Dermis microvascular lymphatic vessel endothelial cell (primary cell): Measurements from ENCODE around the gene WBP11. TPM values are rescaled to one million over a fixed set of nuclear protein-coding genes. Genes with fewer than 3 reads are reported as not detected.
"Not testable (repeated sequence)": the region's sequence is repeated elsewhere in the genome, so short reads cannot be mapped to it uniquely, and the experiment has no call there.

Source experiments
- DNase-seq, 2 donors: peaks; one replicate each; pipeline versions ENCODE4 v3.0.0 to v3.0.0-alpha.2; 2010; ENCODE audit warnings: low read depth in 2 of 2
- total RNA-seq: library from RNA; depleted of rRNA; stranded (reverse); fragments of >200 nt; gene quantifications from 2 replicates; pipeline ENCODE4 v1.2.1, GENCODE V29; 2014

The WBP11 gene
- total RNA-seq, 1 donor from 2014 or later: 14.6 TPM

GRCh38 chr12:14773685-14774073, 29.6 kb downstream of the WBP11 start:
- no peak for DNase-seq

- no peak for DNase-seq
These were observed 30.3 kb downstream of the WBP11 start for GRCh38 chr12:14772946-14773345.

GRCh38 chr12:14771651-14772137, 31.6 kb downstream of the WBP11 start:
- DNase-seq: no peak

GRCh38 chr12:14770496-14771461, 32.5 kb downstream of the WBP11 start:
- DNase-seq: peak; percentile 92 to 94

- peak; percentile 48 to 78 for DNase-seq
These were observed 33.2 kb downstream of the WBP11 start for GRCh38 chr12:14769969-14770495.

- DNase-seq: peak in 1 of 2 donors; percentile 35
These were observed 33.8 kb downstream of the WBP11 start for GRCh38 chr12:14769466-14769968.

GRCh38 chr12:14768823-14769405, 34.4 kb downstream of the WBP11 start:
- DNase-seq: no peak

GRCh38 chr12:14767617-14768016, 35.7 kb downstream of the WBP11 start:
- DNase-seq: no peak

GRCh38 chr12:14766649-14767215, 36.5 kb downstream of the WBP11 start:
- DNase-seq: no peak

- DNase-seq: not testable (repeated sequence)
These were observed 37.3 kb downstream of the WBP11 start for GRCh38 chr12:14766020-14766419.

- no peak for DNase-seq
These were observed 37.9 kb downstream of the WBP11 start for GRCh38 chr12:14765398-14765797.

- not testable (repeated sequence) for DNase-seq
These were observed 43.5 kb downstream of the WBP11 start for GRCh38 chr12:14759711-14760280.

GRCh38 chr12:14756334-14757143, 46.7 kb downstream of the WBP11 start:
- DNase-seq: peak in 1 of 2 donors; percentile 28

GRCh38 chr12:14751986-14752385, 51.3 kb downstream of the WBP11 start:
- no peak for DNase-seq

GRCh38 chr12:14743061-14743460, 60.2 kb downstream of the WBP11 start:
- no peak for DNase-seq

- no peak for DNase-seq
These were observed 61.3 kb downstream of the WBP11 start for GRCh38 chr12:14741942-14742341.

- no peak for DNase-seq
These were observed 62.1 kb downstream of the WBP11 start for GRCh38 chr12:14741153-14741552.

- DNase-seq: not testable (repeated sequence)
These were observed 66.8 kb downstream of the WBP11 start for GRCh38 chr12:14736441-14736840.
